ENCODE measurements around the gene VSTM2L.

The VSTM2L gene

DNA sequence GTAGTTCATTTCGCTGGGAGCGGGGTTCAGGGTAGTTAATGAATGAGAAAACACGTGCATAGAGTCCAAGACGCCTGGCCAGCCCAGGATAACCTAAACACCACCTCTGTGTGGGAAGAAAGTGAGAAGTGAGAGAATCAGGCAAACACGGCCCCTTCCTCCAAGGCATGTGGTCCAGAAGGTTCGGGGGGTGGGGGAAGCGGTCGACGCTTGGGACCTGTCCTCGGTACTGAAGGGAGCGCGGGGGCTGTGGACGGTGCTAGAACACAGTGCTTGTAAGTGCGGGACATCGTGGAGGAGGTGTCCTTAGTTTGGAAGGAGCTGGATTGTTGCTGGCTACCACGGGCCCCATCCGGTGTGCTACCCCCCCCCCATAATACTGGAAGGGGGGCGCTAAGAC lies 1.7 kb upstream of the VSTM2L start:
- DNase-seq (ENCODE audit: low read depth): no peak

GRCh38 chr20:37901654-37902503 lies 1.0 kb upstream of the VSTM2L start:
- no peak for DNase-seq (ENCODE audit: low read depth)

- no peak for DNase-seq (ENCODE audit: low read depth)
Observed at GRCh38 chr20:37903317-37904007, 535 bp downstream of the VSTM2L start.

DNA sequence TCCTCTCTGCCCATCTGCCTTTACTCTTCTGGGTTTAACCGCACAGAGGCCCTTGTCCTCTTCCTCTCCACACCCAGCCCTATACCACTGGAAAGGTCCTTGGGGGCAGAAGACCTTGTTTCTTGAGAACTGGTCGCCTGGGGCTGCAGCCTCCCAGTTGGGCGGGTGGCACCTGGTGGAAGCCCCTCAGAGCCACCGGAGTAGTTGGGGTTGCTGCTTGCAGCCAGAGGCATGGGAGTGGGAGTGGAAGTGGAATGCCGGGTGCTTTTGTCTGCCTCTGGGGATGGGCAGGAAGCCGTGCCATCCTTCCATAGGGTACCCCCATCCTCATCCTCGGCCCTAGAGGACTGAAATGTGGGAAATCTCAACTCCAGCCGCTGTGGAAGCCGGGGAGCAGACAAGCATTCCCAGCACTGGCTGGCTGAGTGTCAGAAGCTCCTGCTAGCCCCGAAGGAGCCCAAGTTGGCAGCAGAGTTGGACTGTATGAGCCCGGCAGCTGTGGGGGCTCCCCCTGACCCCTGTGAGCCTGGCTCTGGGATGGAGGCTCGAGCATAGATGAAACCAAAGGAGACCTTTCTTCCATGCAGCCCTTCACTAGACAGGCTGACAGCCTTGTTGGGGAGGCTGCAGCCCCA lies 1.2 kb downstream of the VSTM2L start:
- no peak for DNase-seq (ENCODE audit: low read depth)

GRCh38 chr20:37904845-37905373 lies 2.0 kb downstream of the VSTM2L start:
- DNase-seq (ENCODE audit: low read depth): no peak

DNA sequence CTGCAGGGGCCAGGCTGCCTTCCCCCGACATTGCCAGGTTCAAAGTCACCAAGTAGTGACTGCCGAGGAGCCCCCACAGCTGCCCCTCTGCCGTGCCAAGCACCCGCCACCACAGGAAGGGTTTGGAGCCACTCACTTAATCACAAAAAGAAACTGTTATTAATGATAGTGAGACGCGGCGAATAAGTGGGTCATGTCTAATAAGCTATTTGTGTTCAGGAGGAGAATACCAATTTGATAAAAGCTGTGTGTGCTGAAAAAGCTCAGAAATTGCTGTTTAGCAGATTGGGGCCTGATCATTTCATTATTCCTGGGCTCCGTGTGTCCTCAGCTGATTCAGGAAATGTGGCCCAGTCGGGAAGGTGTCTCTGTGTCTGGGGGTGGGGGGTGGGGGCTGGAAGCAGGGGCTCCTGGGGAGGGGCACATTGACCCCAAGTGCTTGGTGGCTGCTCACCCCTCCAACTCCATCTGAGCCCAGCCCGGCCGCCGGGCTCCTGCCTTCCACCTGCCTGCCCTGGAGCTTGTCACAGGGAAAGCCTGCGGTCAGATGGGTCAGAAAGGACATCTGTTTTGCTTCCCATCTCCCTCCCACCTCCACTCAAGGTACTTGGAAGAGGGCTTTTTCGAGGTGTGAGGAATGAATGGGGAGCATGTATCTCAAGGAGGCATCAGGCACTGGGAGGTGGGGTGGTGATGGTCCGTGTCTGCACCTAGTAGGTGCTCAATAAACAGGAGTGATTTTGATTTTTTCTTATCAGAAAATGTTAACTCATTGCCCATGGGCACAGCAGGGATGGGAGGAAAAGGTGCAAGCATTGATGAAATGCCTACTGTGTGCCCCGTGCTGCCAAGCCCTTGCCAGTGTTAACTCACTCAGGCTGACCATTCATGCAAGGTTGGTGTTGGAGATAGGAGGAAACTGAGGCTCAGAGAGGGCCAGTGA lies 3.0 kb downstream of the VSTM2L start:
- DNase-seq (ENCODE audit: low read depth): no peak

GRCh38 chr20:37907330-37907676 lies 4.4 kb downstream of the VSTM2L start:
- no peak for DNase-seq (ENCODE audit: low read depth)

DNA sequence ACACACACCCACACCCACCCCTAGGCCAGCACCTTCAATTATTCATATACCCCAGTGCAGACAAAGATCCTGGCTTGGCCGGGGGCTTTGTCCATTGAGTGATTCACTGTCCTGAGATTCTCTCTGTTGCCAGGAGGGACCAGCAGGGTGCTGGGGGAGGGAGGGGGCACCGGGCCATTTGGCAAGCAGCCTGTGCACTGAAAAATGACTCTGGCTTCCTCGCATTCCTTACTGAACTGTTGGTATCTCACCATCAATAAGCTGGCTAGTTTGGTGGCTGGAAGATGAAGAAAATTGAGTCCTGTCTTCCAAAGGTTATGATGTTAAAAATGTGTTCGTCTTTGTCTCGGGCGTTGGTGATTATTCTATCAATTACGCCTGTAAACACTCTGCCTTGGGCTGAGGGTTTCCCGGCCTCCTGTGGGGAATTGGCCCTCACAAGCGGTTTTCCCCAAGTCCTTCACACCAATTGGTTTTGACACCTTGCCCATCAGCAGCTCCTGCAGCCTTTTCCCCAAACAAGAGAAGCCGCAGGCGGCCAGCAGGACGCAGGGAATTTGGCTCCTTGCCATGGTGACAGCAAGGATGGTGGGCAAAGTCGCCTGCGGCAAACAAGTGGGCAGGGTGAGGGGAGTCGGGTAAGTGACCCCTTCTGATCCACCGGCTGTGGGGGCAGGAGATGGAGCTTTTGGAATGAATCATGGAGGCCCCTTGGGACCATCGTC lies 4.9 kb downstream of the VSTM2L start:
- DNase-seq (ENCODE audit: low read depth): no peak

- DNase-seq (ENCODE audit: low read depth): no peak
Observed at GRCh38 chr20:37911261-37911660, 8.3 kb downstream of the VSTM2L start.

- no peak for DNase-seq (ENCODE audit: low read depth)
Observed at GRCh38 chr20:37911838-37912281, 8.9 kb downstream of the VSTM2L start.

- no peak for DNase-seq (ENCODE audit: low read depth)
Observed at GRCh38 chr20:37912874-37913273, 9.9 kb downstream of the VSTM2L start.

- no peak for DNase-seq (ENCODE audit: low read depth)
Observed at GRCh38 chr20:37913567-37914366, 10.8 kb downstream of the VSTM2L start.

DNA sequence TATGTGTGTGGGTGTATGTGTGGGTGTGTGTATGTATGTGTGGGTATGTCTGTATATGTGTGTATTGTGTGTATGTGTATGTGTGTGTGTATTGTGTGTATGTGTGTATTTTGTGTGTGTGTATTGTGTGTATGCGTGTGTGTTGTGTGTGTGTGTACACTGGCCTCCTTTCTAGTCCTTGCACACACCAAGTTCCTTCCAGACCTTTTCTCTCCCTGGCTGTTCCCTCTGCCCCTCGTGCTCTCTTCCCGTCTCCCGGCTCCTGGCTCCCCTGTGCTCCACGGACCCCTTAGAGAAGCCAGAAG lies 11.4 kb downstream of the VSTM2L start:
- DNase-seq (ENCODE audit: low read depth): no peak

DNA sequence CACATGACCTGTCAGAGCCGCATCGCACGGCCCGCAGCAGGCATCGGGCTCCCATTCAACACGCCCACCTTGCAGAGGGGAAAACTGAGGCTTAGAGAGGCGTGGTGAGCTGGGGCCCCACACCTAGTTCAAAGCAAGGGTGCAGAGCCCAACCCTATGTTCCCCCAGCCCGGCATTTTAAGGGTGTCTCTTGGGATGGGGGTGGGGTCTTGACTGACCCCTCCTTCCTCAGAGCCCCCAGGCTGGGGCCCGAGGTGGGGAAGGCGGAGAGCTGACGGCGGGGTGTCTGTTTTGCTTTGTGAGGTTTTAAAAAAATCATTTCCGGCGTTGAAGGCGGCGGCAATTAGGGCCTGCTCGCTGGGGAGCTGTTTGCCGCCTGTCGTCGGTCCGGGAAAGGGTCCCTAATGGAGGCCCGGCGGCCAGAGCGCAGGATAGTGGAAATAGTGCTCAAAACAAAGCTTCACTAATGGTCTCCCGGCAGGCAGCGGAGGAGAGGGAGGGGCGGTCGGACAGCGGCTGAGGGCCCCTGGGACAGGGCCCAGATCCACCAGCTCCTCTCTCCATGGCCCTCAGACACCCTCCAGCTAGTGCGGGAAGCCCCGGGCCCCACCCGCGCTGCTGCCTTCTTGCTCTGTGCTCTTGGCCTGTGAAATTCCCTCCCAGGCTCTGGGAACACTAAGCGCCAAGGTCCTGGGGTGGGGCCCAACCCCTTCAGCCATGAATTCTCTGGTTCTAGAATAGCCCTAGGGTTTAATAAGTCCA lies 11.9 kb downstream of the VSTM2L start:
- DNase-seq (ENCODE audit: low read depth): no peak

DNA sequence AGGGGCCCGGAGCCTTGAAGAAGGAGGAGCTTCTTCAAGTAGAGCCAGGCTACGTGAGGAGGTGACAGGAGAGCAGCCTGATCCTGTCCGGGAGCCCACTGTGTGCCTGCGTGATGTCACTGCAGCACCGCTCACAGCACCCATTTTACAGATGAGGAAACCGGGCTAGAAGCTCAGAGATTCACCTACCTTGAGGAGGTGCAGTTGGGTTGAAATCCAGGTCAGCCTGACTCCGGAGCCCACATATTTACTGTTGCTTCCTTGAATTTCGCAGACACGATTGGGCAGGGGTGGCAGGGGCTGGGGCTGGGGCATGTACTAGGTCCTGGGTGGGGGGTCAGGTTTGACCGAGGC lies 12.5 kb downstream of the VSTM2L start:
- DNase-seq (ENCODE audit: low read depth): no peak

DNA sequence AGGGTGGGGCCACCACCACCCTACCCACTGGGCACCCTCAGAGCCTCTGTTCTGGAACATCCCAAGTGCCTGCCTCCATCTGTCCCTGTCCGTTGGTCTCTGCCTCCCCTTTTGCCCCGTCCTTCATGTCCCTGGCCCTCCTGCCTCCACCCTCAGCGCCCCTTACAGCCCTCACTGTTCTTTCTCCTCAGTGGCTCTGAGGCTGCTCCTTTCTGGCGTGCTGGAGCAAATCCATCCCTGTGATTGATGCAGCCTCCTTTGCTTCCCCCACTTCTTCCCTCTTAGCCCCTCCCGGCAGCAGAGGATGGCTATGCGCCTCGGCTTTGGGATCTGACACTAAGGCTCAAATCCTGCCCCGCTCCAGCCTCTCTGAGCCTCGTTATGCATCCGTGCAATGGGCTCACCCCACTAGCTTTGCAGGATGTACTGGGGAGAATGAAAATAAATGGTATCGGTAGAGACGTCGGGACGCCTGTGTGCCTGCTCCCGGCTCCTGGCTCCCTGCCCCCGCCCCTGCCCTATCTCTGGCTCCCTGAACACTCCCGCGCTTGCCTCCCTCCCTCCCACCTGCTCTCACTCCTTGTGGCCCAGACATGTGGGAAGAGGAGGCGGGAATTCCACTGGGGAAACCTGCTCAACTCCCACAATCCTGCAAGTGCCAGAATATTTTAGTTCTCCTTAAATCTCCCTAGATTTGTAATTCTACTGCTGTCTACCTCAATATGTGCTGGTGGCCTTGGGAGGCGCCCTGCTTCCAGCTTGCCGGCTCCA lies 13.1 kb downstream of the VSTM2L start:
- DNase-seq (ENCODE audit: low read depth): no peak

- no peak for DNase-seq (ENCODE audit: low read depth)
Observed at GRCh38 chr20:37917461-37917860, 14.5 kb downstream of the VSTM2L start.

- DNase-seq (ENCODE audit: low read depth): no peak
Observed at GRCh38 chr20:37918035-37918434, 15.1 kb downstream of the VSTM2L start.

All from T-helper 22 cell (primary cell).